Kidney glomerular epithelial cell (primary cell): Measurements from ENCODE around the gene SOBP.

Experiments used
- DNase-seq: peaks from one replicate; lab custom pipeline; 2025; lab: John Stamatoyannopoulos, UW

The SOBP gene

GRCh38 chr6:107587451-107587850, 97.5 kb downstream of the SOBP start:
- DNase-seq = no peak

GRCh38 chr6:107589199-107589598, 99.3 kb downstream of the SOBP start:
- no peak for DNase-seq

- DNase-seq = no peak
These were observed 100.0 kb downstream of the SOBP start for GRCh38 chr6:107589934-107590333.

- DNase-seq = no peak
These were observed 100.5 kb downstream of the SOBP start for GRCh38 chr6:107590378-107590777.

GRCh38 chr6:107591346-107591745, 101.4 kb downstream of the SOBP start:
- no peak for DNase-seq

- no peak for DNase-seq
These were observed 102.9 kb downstream of the SOBP start for GRCh38 chr6:107592806-107593205.

GRCh38 chr6:107594736-107595135, 104.8 kb downstream of the SOBP start:
- DNase-seq = no peak

GRCh38 chr6:107598091-107598490, 108.2 kb downstream of the SOBP start:
- DNase-seq = no peak

GRCh38 chr6:107599043-107599442, 109.1 kb downstream of the SOBP start:
- DNase-seq = no peak

GRCh38 chr6:107600121-107600520, 110.2 kb downstream of the SOBP start:
- no peak for DNase-seq

- DNase-seq = peak; percentile 77
These were observed 111.0 kb downstream of the SOBP start for GRCh38 chr6:107600936-107601335.

GRCh38 chr6:107601406-107601805, 111.5 kb downstream of the SOBP start:
- DNase-seq = no peak

- DNase-seq = no peak
These were observed 112.5 kb downstream of the SOBP start for GRCh38 chr6:107602321-107603005.

- no peak for DNase-seq
These were observed 113.1 kb downstream of the SOBP start for GRCh38 chr6:107603006-107603370.

- no peak for DNase-seq
These were observed 114.6 kb downstream of the SOBP start for GRCh38 chr6:107604549-107604948.

- no peak for DNase-seq
These were observed 116.5 kb downstream of the SOBP start for GRCh38 chr6:107606407-107606806.

GRCh38 chr6:107607116-107607515, 117.2 kb downstream of the SOBP start:
- no peak for DNase-seq

- no peak for DNase-seq
These were observed 121.3 kb downstream of the SOBP start for GRCh38 chr6:107611094-107611810.

GRCh38 chr6:107612762-107613415, 123.0 kb downstream of the SOBP start:
- DNase-seq = no peak

- DNase-seq = no peak
These were observed 123.9 kb downstream of the SOBP start for GRCh38 chr6:107613651-107614379.

GRCh38 chr6:107614828-107615227, 124.9 kb downstream of the SOBP start:
- DNase-seq = no peak

- DNase-seq = no peak
These were observed 126.9 kb downstream of the SOBP start for GRCh38 chr6:107616775-107617174.
